Measurements from ENCODE around the gene IRF2BPL. TPM values are rescaled to one million over a fixed set of nuclear protein-coding genes. Genes with fewer than 3 reads are reported as not detected.

The IRF2BPL gene
- total and polyA plus RNA-seq, 9 of the 15 experiments (the other 6 are each of a cell fraction or from before 2014, with no cell fraction given): 0.52 to 21.6 (median 2.5) TPM

GRCh38 chr14:77035267-77035666 is 6.8 kb upstream of the IRF2BPL start:
- 62% methylated on average over 4 of the region's 4 CpGs for WGBS (ENCODE audit: insufficient coverage, low coverage, missing lambda C conversion rate)
- intact Hi-C loops (cut with micrococcal nuclease) (no loop called here), in situ Hi-C loops (cut with MboI) (no loop called here)
- no peak for ATAC-seq
- Histone ChIP-seq H3K27me3 (ENCODE audit: control insufficient read depth in 2 of 2, insufficient read depth in 2 of 2, low read length in 2 of 2) (no peaks in the 10 kb centered on the region), H3K27ac (ENCODE audit: extremely low read depth, low read depth, low read length) (no peak overlapping the region), H3K9ac (ENCODE audit: insufficient read depth in 1 of 2, low read depth in 2 of 2, low read length in 2 of 2) (no peak overlapping the region), H3K79me2 (ENCODE audit: control insufficient read depth, insufficient read depth, low read length) (no peaks in the 10 kb centered on the region), H3K4me1 (replicated peaks in 1 of 2; ENCODE audit: control insufficient read depth in 2 of 2, insufficient read depth in 2 of 2, low read length in 2 of 2) (peaks cover 27 to 37% of the 10 kb centered on the region in 2 experiments), H3K9me1 (ENCODE audit: control insufficient read depth, insufficient read depth, low read length) (no peaks in the 10 kb centered on the region), H3K36me3 (ENCODE audit: control insufficient read depth, insufficient read depth, low read length) (no peaks in the 10 kb centered on the region), H3K4me2 (ENCODE audit: insufficient read depth, low read length) (no peak overlapping the region), H4K20me1 (replicated peaks; ENCODE audit: control insufficient read depth, insufficient read depth, low read length) (no peaks in the 10 kb centered on the region), H3K9me3 (replicated peaks; ENCODE audit: control insufficient read depth, insufficient read depth, low read depth, low read length) (no peaks in the 10 kb centered on the region), H2AFZ (ENCODE audit: low read depth, low read length) (no peak overlapping the region), H3K4me3 (no peak overlapping the region)
- TF ChIP-seq POLR2A (conservative IDR thresholded peaks at IDR 0.05) (no peak), MGA (IDR thresholded peaks at IDR 0.05) (no peak), ZNF121 (CRISPR knock-in tag; conservative IDR thresholded peaks at IDR 0.05) (peak; percentile 35; the same call in 1 of the 2 replicates), ATF6 (CRISPR knock-in tag; IDR thresholded peaks at IDR 0.05) (no peak), RFX1 (IDR thresholded peaks at IDR 0.05) (no peak)
- FAIRE-seq: no peak
- no peak for DNase-seq (ENCODE audit: extremely low read depth in 1 of 4, low spot score in 3 of 4)
- POLR2A ChIA-PET: no interaction called here
- no TSS peak for BruUV-seq (replicated peaks)
- CTCF ChIA-PET (ENCODE audit: low intra/inter-chr PET ratio): no interaction called here

Data from K562 (cell line).